Cardiac muscle cell (in vitro differentiated cells and primary cell): ENCODE data around the gene HSF5. TPM values are rescaled to one million over a fixed set of nuclear protein-coding genes. Genes with fewer than 3 reads are reported as not detected.

Source experiments
- DNase-seq, 2 donors: peaks; one replicate each; pipeline versions ENCODE4 v3.0.0 to v3.0.0-alpha.2; 2010 to 2017; ENCODE audit warnings: low read depth in 1 of 2, low spot score in 1 of 2
- H3K27ac ChIP-seq: fragments of 200-600 bp; sonication (generic); 2 replicates; pipeline ENCODE4 v1.5.1; 2016
- H3K27me3 ChIP-seq: fragments of 200-600 bp; sonication (generic); 2 replicates; pipeline ENCODE4 v1.6.0; 2016; ENCODE audit warnings: control low read depth
- H3K36me3 ChIP-seq: fragments of 200-600 bp; sonication (generic); 2 replicates; pipeline ENCODE4 v1.5.1; 2016; ENCODE audit warnings: control low read depth
- H3K4me1 ChIP-seq: fragments of 200-600 bp; sonication (generic); 2 replicates; pipeline ENCODE4 v1.8.1; 2017; ENCODE audit warnings: low read depth, mild to moderate bottlenecking, mixed run types
- H3K4me3 ChIP-seq: fragments of 200-600 bp; sonication (generic); 2 replicates; pipeline ENCODE4 v1.5.1; 2016; ENCODE audit warnings: mild to moderate bottlenecking
- H3K9me3 ChIP-seq: fragments of 200-600 bp; sonication (generic); 2 replicates; pipeline ENCODE4 v1.5.1; 2017; ENCODE audit warnings: low read depth, mild to moderate bottlenecking, control low read depth
- polyA plus RNA-seq: library from polyadenylated mRNA; unstranded; fragments of >200 nt; fragmentation: Nextera tagmentation; extraction: Ambion mirVana; gene quantifications from 2 replicates; pipeline ENCODE4 v1.2.1, GENCODE V29; 2016
- total RNA-seq: library from RNA; depleted of rRNA; stranded (reverse); fragments of >200 nt; gene quantifications from 2 replicates; pipeline ENCODE4 v1.2.3, GENCODE V29; 2016
- TF ChIP-seq, protein P1 (sequence below): IDR thresholded peaks from 2 replicates; pipeline ENCODE4 v1.5.1; 2012; ENCODE audit warnings: low read depth, mild to moderate bottlenecking, low read length

HSF5 gene
- total and polyA plus RNA-seq, 2 experiments from 2014 or later, result 0.03 TPM; not detected in 1

DNA sequence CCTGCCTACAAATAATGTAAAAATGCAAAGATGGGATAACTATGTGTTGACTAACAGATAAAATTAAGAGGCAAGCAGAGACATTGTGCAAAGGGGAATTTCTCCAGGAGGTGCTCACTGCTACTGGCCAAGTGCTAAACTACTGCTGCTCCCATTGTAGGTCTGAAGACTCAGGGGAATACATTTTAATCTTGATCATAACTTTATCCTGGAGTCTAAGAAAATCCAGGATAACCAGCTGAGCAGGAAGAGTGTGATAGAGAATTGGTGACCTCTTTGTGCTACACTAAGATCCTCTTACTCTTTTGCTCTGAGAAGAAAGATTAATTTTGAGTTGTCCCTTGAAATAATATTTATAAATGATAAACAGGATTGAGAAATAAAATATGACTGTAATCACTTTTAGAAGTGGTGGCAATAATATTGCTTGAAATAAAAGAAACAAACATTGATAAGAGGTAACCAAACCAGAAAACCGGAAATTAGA lies 76.8 kb downstream of the HSF5 start:
- H3K9me3 ChIP-seq, result no peaks in the 10 kb centered on the region
- H3K36me3 ChIP-seq, result no peaks in the 10 kb centered on the region
- no peaks in the 10 kb centered on the region for H3K27me3 ChIP-seq
- H3K4me1 ChIP-seq, result peaks cover 29% of the 10 kb centered on the region
- peak in 1 of 2 donors; percentile 49 for DNase-seq
- TF ChIP-seq, protein P1, sequence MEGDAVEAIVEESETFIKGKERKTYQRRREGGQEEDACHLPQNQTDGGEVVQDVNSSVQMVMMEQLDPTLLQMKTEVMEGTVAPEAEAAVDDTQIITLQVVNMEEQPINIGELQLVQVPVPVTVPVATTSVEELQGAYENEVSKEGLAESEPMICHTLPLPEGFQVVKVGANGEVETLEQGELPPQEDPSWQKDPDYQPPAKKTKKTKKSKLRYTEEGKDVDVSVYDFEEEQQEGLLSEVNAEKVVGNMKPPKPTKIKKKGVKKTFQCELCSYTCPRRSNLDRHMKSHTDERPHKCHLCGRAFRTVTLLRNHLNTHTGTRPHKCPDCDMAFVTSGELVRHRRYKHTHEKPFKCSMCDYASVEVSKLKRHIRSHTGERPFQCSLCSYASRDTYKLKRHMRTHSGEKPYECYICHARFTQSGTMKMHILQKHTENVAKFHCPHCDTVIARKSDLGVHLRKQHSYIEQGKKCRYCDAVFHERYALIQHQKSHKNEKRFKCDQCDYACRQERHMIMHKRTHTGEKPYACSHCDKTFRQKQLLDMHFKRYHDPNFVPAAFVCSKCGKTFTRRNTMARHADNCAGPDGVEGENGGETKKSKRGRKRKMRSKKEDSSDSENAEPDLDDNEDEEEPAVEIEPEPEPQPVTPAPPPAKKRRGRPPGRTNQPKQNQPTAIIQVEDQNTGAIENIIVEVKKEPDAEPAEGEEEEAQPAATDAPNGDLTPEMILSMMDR, result no peak
- H3K27ac ChIP-seq, result no peak overlapping the region
- H3K4me3 ChIP-seq, result no peak overlapping the region

DNA sequence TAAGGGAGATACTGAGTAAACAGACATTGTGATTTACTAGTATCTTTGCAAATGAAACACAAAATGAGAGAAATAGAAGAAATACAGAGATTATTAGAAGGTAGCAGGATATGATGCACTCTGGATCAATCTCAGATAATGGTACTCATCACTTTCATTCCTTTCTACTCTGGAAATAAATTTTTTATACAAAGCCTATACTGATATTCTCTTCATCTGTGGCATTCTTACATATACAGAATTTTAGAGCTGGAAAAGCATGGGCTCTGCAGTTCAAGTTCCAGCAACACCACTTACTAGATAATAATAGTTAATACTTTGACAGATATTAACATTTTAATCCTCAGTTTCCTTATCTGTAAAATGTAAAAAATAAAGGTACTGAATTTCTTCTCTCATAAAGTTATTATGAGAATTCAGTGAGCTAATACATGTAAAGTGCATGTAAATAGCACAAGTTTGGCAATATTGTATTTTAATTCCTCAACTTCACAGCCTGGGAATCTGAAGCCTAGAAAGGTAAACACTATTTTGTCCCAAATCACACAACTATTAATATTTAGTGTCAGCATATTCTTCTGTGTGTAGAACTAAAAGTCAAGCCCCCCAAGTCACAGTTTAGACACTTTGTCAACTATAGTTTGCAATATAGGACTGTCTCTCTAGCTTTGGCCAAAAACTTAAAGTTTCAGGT lies 77.3 kb downstream of the HSF5 start:
- H3K4me1 ChIP-seq, result peaks cover 25% of the 10 kb centered on the region
- H3K36me3 ChIP-seq, result no peaks in the 10 kb centered on the region
- no peak for DNase-seq
- TF ChIP-seq, protein P1, result no peak
- H3K27ac ChIP-seq, result no peak overlapping the region
- H3K4me3 ChIP-seq, result no peak overlapping the region
- no peaks in the 10 kb centered on the region for H3K9me3 ChIP-seq
- no peaks in the 10 kb centered on the region for H3K27me3 ChIP-seq

DNA sequence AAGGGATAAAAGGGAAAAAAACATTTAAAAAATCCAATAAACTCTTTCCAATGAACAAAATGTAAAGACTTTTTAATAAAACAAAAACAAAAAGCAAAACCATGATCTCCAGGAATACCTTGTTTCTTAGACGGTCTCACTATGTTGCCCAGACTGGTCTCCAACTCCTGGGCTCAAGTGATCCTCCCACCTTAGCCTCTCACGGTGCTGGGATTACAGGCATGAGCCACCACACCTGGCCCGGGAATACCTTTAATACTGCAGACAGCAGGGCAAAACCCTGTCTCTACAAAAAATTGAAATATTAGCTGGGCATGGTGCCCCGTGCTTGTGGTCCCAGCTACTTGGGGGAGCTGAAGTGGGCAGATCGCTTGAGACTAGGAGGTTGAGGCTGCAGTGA lies 78.8 kb downstream of the HSF5 start:
- TF ChIP-seq, protein P1, result no peak
- H3K9me3 ChIP-seq, result no peaks in the 10 kb centered on the region
- no peaks in the 10 kb centered on the region for H3K36me3 ChIP-seq
- H3K4me3 ChIP-seq, result no peak overlapping the region
- H3K4me1 ChIP-seq, result peaks cover 13% of the 10 kb centered on the region
- DNase-seq, result no peak
- no peak overlapping the region for H3K27ac ChIP-seq
- H3K27me3 ChIP-seq, result no peaks in the 10 kb centered on the region

DNA sequence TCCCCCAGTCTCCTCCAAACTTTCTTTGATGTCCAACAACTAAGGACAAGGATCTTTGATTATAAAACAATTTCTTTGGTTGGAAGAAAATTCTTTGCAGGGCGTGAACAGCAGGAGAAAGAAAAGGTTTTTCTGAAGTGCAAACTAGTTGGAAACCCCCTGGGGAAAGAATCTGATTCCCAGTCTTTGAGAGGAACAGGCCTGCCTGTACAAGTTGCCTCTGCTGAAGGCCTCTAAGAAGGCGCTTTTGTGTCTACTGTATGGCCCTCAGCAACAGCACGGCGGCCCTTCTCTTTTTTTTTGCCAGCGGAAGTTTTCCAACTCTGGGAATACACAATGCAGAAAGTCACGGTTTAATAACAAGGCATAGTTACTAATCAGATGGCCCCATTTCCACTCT lies 84.9 kb downstream of the HSF5 start:
- DNase-seq, result peak in 1 of 2 donors; percentile 30
- H3K4me3 ChIP-seq, result no peak overlapping the region

DNA sequence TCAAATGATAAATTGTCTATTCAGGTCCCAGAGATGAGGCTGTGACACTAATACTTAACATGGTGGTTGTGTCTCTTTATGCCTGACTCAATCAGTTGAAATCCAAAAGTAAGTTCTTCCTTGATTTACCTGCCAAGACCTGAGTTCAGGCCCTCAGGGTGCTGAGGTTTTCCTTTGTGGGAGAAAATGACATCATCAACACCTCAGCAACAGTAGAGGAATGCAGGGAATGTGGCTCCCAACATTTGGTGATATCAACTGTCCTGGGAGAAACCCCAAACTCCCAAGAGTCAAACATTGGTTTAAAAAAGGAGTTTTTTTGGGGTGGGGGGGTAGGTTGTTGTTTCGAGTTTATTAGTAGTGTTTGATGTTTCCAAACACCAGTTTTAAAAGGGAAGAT lies 85.5 kb downstream of the HSF5 start:
- TF ChIP-seq, protein P1, result no peak
- Histone ChIP-seq H3K4me1 (peaks cover 10% of the 10 kb centered on the region), H3K27ac (no peak overlapping the region), H3K27me3 (no peaks in the 10 kb centered on the region), H3K4me3 (no peak overlapping the region), H3K9me3 (no peaks in the 10 kb centered on the region), H3K36me3 (no peaks in the 10 kb centered on the region)
- peak in 1 of 2 donors; percentile 88 for DNase-seq

More for the DNA sequence above, 84.9 kb downstream of the HSF5 start:
- TF ChIP-seq, protein P1, result no peak
- no peaks in the 10 kb centered on the region for H3K36me3 ChIP-seq
- H3K4me1 ChIP-seq, result peaks cover 10% of the 10 kb centered on the region
- no peak overlapping the region for H3K27ac ChIP-seq
- H3K27me3 ChIP-seq, result no peaks in the 10 kb centered on the region
- H3K9me3 ChIP-seq, result no peaks in the 10 kb centered on the region
